HG03457 (cell line): ENCODE measurements around the gene UGT1A7.

Experiments used
- ATAC-seq: cut with Tn5 transposase; IDR thresholded peaks from one replicate; pipeline ENCODE4 v1.9.1; 2021; ENCODE audit warnings: moderate number of reproducible peaks; ENCODE audit not compliant: unreplicated experiment

The UGT1A7 gene

DNA sequence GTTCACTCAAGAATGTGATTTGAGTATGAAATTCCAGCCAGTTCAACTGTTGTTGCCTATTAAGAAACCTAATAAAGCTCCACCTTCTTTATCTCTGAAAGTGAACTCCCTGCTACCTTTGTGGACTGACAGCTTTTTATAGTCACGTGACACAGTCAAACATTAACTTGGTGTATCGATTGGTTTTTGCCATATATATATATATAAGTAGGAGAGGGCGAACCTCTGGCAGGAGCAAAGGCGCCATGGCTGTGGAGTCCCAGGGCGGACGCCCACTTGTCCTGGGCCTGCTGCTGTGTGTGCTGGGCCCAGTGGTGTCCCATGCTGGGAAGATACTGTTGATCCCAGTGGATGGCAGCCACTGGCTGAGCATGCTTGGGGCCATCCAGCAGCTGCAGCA, 78.3 kb downstream of the UGT1A7 start, which contains the start of gene UGT1A1:
UGT1A1 (plus strand) TSS at position 228 of the 400 bp plus-strand sequence; CDS start at position 246, 18 bp downstream.
- ATAC-seq: no peak

DNA sequence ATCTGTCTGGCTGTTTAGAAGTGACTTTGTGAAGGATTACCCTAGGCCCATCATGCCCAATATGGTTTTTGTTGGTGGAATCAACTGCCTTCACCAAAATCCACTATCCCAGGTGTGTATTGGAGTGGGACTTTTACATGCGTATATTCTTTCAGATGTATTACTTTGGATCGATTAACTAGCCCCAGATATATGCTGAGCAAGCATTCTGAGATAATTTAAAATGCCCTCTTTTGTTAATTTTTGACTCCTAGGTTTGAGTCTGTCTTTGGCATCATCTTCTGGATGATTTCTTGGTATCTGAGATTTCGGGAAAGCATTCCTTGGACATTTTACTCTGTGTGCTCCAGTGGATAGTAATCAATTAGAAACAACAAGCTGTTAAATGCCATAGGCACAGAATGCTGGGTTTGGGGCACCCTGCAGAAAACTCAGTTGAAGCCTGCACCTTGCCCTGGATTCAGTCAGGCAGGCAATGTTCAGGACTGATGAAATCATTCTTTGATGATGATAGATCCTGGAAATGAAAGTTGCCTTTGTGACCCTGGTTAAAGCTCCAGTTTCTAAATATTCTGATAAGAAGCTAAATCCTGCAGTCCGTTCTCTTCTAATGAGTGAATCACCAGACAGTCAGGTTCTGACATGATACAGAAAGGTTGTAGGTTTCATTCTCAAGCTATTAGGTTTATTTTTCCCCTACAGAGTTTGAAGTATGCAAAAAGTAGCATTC, 79.5 kb downstream of the UGT1A7 start:
- no peak for ATAC-seq

DNA sequence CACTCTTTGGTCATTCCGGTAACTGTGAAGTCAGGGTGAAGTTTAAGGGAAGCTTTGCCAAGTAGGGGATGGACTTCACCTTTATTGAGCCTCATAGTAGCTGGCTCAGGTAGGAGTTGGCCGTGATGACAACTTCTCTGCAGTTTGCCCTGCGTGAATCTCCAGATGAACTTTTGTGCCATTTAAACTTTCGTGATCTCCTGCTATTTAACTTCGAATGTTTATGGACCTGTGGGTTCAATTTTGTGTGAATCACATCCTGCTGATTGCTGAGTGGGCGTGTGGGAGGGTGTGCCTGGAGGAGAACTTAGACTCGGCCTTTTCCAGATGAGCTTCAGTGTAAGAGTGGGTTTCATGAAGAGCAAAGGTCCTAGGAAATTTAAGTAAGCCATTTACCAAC, 82.6 kb downstream of the UGT1A7 start:
- no peak for ATAC-seq

DNA sequence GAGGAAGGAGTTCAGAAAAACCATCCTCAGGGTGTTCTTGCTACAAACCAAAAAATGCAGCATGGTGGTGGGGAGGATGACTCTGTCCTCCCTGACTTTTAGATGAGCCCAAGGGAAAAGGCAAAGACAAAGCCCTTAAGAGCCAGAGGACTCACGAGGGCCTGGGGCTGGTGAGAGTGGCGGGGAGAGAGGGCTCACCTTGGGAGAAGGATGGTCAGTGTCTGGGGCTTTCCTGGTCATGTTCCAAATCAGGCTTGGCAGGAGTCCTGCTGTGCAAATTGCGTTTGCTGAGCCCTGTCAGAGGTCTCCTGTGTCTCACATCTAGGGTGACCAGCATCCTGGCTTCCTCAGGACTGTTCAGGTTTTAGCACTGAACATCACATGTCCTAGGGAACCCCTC, 83.1 kb downstream of the UGT1A7 start:
- no peak for ATAC-seq

DNA sequence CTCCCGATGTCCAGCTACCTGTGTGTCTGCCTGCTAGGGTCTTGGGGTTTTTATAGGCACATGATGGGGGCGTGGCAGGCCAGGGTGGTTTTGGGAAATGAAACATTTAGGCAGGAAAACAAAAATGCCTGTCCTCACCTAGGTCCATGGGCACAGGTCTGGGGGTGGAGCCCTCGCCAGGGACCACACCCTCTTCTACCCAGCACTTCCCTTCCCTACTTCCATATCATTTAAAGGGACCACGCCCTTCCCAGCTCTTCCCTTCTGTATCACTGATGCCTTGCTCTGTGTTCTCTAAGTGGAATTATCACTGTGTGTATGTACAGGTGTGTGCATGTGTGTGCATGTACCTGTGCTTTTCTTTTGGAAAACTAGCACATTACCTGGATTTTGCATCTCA, 84.7 kb downstream of the UGT1A7 start:
- ATAC-seq: no peak

DNA sequence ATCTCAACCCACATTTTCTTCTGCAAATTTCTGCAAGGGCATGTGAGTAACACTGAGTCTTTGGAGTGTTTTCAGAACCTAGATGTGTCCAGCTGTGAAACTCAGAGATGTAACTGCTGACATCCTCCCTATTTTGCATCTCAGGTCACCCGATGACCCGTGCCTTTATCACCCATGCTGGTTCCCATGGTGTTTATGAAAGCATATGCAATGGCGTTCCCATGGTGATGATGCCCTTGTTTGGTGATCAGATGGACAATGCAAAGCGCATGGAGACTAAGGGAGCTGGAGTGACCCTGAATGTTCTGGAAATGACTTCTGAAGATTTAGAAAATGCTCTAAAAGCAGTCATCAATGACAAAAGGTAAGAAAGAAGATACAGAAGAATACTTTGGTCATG, 86.4 kb downstream of the UGT1A7 start:
- ATAC-seq: no peak

DNA sequence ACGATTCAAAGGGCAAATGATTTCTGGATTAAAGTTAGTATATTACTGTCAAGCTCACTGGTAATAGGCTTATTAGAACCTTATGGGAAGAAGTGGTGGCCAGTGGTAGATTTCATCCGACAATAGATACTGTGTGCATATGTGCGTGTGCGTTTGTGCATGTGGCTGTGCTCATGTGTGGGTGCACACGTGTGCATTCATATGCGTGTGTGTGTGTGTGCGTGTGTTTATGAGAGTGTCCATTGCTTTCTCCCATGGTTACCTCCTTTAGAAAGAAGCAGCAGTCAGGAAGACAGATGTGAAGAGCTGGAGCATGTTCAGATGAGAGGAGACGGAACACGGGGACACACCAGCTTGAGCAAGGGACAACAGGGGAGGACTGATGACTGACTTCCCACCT, 87.6 kb downstream of the UGT1A7 start:
- no peak for ATAC-seq

DNA sequence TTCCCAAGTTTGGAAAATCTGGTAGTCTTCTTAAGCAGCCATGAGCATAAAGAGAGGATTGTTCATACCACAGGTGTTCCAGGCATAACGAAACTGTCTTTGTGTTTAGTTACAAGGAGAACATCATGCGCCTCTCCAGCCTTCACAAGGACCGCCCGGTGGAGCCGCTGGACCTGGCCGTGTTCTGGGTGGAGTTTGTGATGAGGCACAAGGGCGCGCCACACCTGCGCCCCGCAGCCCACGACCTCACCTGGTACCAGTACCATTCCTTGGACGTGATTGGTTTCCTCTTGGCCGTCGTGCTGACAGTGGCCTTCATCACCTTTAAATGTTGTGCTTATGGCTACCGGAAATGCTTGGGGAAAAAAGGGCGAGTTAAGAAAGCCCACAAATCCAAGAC, 90.5 kb downstream of the UGT1A7 start:
- ATAC-seq: no peak

DNA sequence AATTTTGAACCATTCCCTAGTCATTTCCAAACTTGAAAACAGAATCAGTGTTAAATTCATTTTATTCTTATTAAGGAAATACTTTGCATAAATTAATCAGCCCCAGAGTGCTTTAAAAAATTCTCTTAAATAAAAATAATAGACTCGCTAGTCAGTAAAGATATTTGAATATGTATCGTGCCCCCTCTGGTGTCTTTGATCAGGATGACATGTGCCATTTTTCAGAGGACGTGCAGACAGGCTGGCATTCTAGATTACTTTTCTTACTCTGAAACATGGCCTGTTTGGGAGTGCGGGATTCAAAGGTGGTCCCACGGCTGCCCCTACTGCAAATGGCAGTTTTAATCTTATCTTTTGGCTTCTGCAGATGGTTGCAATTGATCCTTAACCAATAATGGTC, 90.9 kb downstream of the UGT1A7 start:
- no peak for ATAC-seq

DNA sequence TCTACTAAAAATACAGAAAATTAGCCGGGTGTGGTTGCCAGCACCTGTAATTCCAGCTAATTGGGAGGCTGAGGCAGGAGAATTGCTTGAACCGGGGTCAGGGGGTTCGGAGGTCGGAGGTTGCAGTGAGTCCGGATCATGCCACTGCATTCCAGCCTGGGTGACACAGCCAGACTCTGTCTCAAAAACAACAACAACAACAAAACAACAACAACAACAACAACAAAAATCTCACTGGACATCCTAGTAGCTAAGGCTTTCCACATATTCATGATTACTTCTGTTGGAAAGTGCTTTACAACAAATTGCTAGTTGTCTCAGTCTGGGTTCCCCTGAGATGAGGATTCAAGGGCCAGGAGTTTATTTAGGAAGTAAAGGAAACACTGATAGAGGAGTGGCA, 92.2 kb downstream of the UGT1A7 start:
- ATAC-seq: no peak

DNA sequence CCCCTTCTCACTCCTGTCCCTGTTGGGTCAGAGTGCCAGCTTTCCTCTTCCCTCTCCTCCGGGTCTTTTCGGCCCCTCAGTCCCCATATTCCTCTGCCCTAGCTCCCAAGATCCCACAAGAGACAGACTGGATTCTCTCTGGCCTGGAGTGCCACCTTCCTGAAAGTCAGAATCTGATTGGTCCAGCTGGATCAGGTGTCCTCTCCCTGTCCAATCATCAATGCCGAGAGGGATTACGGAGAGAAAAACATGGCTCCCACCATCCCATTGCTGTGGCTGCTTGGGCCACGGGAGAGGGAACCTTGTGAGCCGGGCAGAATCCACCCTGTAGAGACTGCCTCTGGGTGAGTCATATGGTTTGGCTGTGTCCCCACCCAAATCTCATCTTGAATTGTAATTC, 93.7 kb downstream of the UGT1A7 start:
- no peak for ATAC-seq

DNA sequence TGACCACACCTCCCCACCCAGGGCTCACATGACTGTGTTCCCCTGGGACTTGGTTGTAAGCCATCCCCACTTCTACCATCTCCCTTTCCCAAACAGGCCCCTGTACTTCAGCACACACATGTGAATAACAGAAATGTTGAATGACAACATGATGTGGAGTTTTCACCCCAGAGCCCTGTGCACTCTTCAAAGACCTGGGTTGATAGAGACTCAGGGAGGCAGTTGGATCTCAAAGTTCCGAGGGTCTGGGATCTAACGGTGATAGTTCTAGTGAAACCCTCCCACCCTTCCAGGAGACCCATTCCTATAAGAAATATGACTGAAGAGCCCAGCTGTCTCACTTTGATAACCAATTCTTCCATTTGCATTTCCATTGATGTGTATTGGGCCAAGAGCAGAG, 96.3 kb downstream of the UGT1A7 start, which contains the start of gene MROH2A:
MROH2A (plus strand) TSS at position 301 of the 400 bp plus-strand sequence. CDS start 1,029 bp downstream, outside the sequence.
- no peak for ATAC-seq

DNA sequence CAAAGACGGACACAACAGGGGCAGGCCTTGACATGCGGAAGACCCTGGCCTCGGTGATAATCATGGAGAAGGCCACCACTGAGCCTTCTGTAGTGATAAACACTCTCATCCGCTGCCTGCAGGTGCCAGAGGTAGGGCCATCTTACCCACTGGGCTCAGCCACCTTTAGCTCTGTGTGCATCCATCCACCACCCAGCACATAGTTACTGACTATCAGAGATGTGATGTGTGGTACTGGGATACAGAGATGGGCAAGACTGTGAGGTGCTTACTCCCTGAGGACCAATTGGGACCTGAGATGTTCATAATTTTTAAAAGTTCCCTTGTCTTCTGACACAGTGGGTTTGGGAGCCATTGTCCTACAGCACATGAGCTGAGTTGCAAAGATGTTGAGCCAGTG, 98.0 kb downstream of the UGT1A7 start:
- ATAC-seq: no peak

DNA sequence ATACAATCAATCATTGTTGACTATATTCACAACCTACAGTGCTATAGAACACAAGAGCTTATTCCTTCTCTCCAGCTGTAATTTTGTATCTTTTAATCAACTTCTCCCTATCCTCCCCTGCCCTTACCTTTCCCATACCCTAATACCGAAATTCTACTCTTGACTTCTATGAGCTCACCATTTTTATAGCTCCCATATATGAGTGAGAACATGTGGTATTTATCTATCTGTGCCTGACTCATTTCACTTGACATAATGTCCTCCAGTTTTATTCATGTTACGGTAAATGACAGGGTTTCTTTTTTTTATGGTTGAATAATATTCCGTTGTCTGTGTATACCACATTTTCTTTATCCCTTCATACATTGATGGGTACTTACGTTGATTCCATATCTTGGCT, 99.1 kb downstream of the UGT1A7 start:
- no peak for ATAC-seq

DNA sequence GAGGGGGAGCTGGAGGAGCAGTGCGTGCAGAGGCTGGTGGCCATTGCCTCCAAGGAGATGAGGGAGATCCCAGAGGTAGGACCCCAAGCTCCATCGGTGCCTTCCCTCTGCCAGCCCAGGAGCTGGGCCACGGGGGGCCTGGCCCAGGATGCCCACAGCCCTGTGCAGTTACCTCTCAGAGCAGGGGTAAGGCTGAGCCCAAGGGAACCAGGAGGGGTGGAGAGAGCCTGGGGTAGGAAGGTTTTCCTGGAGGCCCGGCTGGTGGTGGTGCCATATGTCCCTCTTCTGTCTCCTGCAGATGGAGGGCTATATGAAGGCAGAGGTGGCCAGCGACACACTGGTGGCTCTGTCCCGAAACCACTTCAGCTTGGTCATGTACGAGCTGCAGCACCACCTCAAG, 107.9 kb downstream of the UGT1A7 start:
- no peak for ATAC-seq

DNA sequence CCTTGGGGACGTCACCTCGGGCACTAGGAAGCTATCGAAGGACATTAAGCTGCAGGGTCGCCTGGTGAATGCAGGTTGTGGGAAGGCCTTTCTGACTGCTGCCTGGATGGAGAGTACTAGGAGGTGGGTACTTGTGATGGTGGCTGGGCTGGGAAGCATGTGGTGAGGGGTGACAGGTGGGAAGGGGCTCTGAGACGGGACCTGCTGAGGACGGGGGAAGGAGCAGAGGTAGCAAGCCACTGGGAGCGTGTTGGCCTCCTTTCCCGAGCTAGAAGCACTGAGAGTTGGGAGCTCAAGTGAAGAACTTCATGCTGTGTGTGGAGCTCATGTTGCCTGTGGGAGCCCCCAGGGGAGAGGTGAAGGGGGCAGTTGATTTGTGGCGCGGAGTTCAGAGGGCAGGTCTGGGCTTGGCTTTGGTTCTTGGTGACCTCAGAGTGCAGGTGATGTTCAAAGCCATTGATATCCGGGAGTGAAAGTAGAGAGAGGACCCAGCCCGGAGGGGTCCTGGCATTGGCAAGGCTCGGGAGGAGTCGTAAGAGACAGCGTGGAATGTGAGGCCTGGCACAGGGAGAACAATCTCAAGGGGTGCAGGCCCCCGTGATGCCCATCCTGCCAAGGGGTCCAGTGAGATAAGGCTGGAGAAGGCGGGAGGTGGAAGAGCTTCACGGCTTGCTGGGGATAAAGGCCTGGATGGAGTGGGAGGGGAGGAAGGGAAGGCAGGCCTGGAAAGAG, 109.6 kb downstream of the UGT1A7 start:
- ATAC-seq: no peak

DNA sequence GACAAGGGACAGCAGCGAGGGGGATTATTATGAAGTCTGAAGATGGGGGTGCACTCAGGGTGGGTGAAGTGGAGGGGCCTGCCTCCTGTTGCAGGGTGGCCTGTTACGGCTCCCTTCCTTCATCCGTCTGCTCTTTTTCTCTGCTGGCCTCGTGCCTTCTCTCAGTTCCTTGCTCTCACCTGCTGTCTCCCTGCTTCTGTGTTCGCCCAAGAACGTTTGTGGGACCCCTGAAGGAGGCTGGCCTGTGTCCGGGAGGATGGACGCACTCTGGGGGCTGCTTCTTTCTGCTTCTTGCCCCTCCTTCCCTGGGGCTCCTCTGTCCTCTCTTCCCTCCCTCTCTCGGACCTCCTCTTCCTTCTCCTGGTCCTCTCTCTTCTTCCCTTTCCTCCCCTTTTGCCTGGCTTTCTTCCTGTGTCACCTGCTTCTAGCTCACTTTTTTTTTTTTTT, 110.2 kb downstream of the UGT1A7 start:
- no peak for ATAC-seq

DNA sequence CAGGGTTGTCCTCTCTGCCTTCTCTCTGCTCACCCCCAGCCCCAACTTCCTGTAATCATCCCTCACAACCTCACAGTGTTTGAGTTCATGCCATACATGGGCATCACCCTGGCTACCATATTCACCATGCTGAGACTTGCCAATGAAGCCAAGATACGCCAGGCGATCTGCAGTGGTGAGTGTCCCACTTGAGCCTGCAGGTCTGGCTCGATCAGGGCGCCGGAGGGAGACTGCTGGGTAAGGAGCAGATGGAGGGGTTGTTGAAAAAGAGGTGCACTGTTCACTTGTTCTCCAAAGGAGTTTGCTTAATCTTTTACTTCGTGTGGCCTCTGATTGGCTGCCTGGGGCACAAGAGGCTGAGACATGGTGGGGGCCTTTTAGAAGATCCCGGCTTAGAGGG, 111.0 kb downstream of the UGT1A7 start:
- no peak for ATAC-seq

DNA sequence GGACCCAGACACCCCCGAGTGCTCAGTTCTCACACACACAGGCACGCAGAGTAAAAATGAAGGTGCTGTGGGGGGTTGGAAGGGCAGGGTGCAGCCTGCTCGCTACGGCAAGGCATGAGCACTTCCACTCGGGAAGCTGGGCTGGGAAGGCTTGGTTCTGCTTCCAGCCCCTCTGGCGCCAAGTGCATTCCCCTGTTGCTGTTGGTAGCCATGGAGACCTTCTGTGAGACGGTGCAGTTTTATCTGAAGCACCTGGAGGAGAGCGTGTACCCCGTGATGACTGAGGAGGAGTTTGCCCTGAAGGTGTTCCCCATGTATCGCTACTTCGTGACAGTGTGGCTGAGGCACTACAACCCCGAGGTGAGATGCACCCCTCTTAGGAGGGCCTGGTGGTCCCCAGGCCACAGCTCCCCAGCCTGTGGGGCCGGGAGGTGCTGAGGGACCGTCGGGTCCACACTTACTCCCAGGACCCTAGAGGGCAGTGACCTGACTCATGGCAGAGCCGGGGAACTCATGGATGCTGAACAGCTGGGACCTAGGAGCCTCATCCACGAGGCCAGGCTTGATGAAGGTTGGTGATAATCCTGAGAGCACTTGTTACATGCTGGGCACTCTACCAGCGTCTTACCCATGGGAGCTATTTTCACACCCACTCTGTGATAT, 111.9 kb downstream of the UGT1A7 start:
- ATAC-seq: no peak

DNA sequence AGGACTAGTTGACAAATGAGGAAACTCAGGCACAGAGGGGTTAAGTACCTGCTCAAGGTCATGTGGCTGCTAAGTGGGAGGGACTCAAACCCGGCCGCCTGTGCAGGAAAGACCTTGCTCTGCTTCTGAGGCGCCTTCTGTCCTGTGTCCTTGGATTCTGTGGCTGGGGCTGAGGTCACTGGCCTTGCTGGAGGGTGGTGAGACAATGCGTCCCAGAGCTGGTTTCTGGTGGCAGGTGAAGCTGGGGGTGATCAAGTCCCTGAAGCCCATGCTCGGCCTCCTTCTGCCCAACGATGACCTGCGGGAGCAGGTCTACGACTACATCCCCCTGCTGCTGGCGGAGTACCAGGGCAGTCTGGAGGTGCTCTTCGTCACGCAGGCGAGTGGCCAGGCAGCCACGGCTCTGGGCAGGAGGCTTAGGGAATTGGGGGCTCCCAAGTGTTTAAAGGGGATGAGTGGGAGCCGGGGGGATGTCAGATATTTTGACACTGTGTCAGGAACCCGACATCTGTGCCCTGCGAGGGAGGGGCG, 112.5 kb downstream of the UGT1A7 start:
- ATAC-seq: no peak

DNA sequence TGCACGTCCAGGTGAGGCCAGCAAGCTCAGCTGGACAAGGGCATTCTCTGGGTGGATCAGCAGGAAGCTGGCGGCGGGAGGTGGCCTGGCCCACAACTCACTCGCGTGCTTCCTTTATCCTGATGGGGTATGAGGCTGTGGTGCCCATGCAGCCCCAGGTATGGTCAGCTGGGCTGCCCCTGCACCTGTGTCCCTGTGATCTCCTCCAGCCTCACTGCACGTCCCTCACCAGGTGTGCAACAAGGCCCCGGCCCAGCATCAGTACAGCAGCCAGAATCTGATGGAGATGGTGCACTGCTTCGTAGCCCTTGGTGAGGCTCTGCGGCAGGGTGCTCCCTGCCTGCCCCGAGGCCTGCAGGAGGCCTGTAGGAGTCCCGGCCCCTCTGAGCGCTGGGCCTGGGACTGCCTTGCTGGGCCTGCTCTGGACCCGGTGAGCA, 114.1 kb downstream of the UGT1A7 start:
- no peak for ATAC-seq
